Neural cell (in vitro differentiated cells): Measurements from ENCODE around the gene PGBD5. TPM values are rescaled to one million over a fixed set of nuclear protein-coding genes. Genes with fewer than 3 reads are reported as not detected.

Experiments
- H2AFZ ChIP-seq: fragments of 200-600, 300-800 bp; sonication (generic), shearing (Covaris generic); 2 replicates; pipeline ENCODE4 v1.6.0; 2014; ENCODE audit warnings: low read depth, mild to moderate bottlenecking, antibody characterized with exemption, low read length, moderate library complexity
- H3F3A ChIP-seq: fragments of 200-600 bp; shearing (Covaris generic); 2 replicates; pipeline ENCODE4 v1.6.1; 2016; ENCODE audit warnings: mild to moderate bottlenecking, moderate library complexity, mixed read lengths, antibody characterized with exemption, low read length; ENCODE audit not compliant: insufficient read depth, poor library complexity, severe bottlenecking
- H3K27ac ChIP-seq: fragments of 200-600, 300-800 bp; sonication (generic), shearing (Covaris generic); 2 replicates; pipeline ENCODE4 v1.5.1; 2014; ENCODE audit warnings: mild to moderate bottlenecking, low read length, moderate library complexity
- H3K27me3 ChIP-seq: fragments of 300-800, 200-600 bp; sonication (generic), shearing (Covaris generic); 2 replicates; pipeline ENCODE4 v1.6.0; 2014; ENCODE audit warnings: mild to moderate bottlenecking, low read depth, low read length, moderate library complexity; ENCODE audit not compliant: insufficient read depth
- H3K36me3 ChIP-seq: fragments of 300-800, 200-600 bp; sonication (generic), shearing (Covaris generic); 2 replicates; pipeline ENCODE4 v1.5.1; 2014; ENCODE audit warnings: mild to moderate bottlenecking, antibody characterized with exemption, low read length, moderate library complexity; ENCODE audit not compliant: insufficient read depth
- H3K4me2 ChIP-seq: fragments of 300-800, 200-600 bp; sonication (generic), shearing (Covaris generic); 2 replicates; pipeline ENCODE4 v1.6.0; 2014; ENCODE audit warnings: mild to moderate bottlenecking, low read length
- H3K4me3 ChIP-seq: fragments of 300-800, 200-600 bp; sonication (generic), shearing (Covaris generic); 2 replicates; pipeline ENCODE4 v1.5.1; 2014; ENCODE audit warnings: mild to moderate bottlenecking, low read length, moderate library complexity
- H3K79me2 ChIP-seq: fragments of 200-600 bp; shearing (Covaris generic); replicated peaks from 2 replicates; pipeline ENCODE4 v1.6.0; 2014; ENCODE audit warnings: mild to moderate bottlenecking, low read length, moderate library complexity; ENCODE audit not compliant: insufficient read depth
- H3K9ac ChIP-seq: fragments of 300-800, 200-600 bp; sonication (generic), shearing (Covaris generic); 2 replicates; pipeline ENCODE4 v1.6.1; 2016; ENCODE audit warnings: mild to moderate bottlenecking, low read length, mixed read lengths
- H3K9me2 ChIP-seq: fragments of 200-600 bp; shearing (Covaris generic); 2 replicates; pipeline ENCODE4 v1.6.1; 2016; ENCODE audit warnings: mild to moderate bottlenecking, low read length, mixed read lengths; ENCODE audit not compliant: insufficient read depth
- H3K9me3 ChIP-seq: fragments of 200-600, 300-800 bp; sonication (generic), shearing (Covaris generic); 2 replicates; pipeline ENCODE4 v1.6.1; 2016; ENCODE audit warnings: mild to moderate bottlenecking, mixed run types, low read length, moderate library complexity, mixed read lengths
- H4K20me1 ChIP-seq: fragments of 200-600 bp; shearing (Covaris generic); 2 replicates; pipeline ENCODE4 v1.6.1; 2016; ENCODE audit warnings: mild to moderate bottlenecking, mixed run types; ENCODE audit not compliant: insufficient read depth
- EP300 ChIP-seq: fragments of 450-650 bp; conservative IDR thresholded peaks from 2 replicates; pipeline ENCODE4 v1.6.1; 2014; ENCODE audit warnings: antibody characterized with exemption, mild to moderate bottlenecking, moderate library complexity; ENCODE audit not compliant: poor library complexity, severe bottlenecking
- EZH2 ChIP-seq: fragments of 200-600, 300-800 bp; shearing (Covaris generic), sonication (generic); IDR thresholded peaks from 2 replicates; pipeline ENCODE4 v1.6.1; 2014; ENCODE audit warnings: antibody characterized with exemption, low read length, borderline replicate concordance, mild to moderate bottlenecking; ENCODE audit not compliant: insufficient read depth, poor library complexity, severe bottlenecking
- MXI1 ChIP-seq: fragments of 450-650 bp; conservative IDR thresholded peaks from 2 replicates; pipeline ENCODE4 v1.6.1; 2014; ENCODE audit warnings: antibody characterized with exemption, mild to moderate bottlenecking; ENCODE audit not compliant: poor library complexity, severe bottlenecking
- POLR2AphosphoS5 ChIP-seq: IDR thresholded peaks from 2 replicates; pipeline ENCODE4 v1.6.1; 2012
- RAD21 ChIP-seq: fragments of 450-650 bp; conservative IDR thresholded peaks from 2 replicates; pipeline ENCODE4 v1.6.1; 2014; ENCODE audit warnings: antibody characterized with exemption, mild to moderate bottlenecking, moderate library complexity
- SMC3 ChIP-seq: fragments of 450-650 bp; conservative IDR thresholded peaks from 2 replicates; pipeline ENCODE4 v1.6.1; 2014; ENCODE audit warnings: antibody characterized with exemption, mild to moderate bottlenecking, moderate library complexity; ENCODE audit not compliant: poor library complexity
- TAF1 ChIP-seq: IDR thresholded peaks from 2 replicates; pipeline ENCODE4 v1.6.1; 2012; ENCODE audit warnings: low read depth
- polyA plus RNA-seq: library from polyadenylated mRNA; depleted of rRNA; stranded (reverse); fragments of >200 nt; gene quantifications from 2 replicates; pipeline ENCODE4 v1.2.3, GENCODE V29; 2014
- TF ChIP-seq, protein P1 (sequence below): fragments of 450-650 bp; IDR thresholded peaks from 2 replicates; pipeline ENCODE4 v1.5.1; 2014; ENCODE audit warnings: antibody characterized with exemption, mild to moderate bottlenecking, moderate library complexity; ENCODE audit not compliant: poor library complexity, severe bottlenecking
- TF ChIP-seq, protein P2 (sequence below): IDR thresholded peaks from 2 replicates; pipeline ENCODE4 v1.6.1; 2012; ENCODE audit warnings: borderline replicate concordance

The PGBD5 gene
- polyA plus RNA-seq, 1 donor from 2014 or later = 16.3 TPM

DNA sequence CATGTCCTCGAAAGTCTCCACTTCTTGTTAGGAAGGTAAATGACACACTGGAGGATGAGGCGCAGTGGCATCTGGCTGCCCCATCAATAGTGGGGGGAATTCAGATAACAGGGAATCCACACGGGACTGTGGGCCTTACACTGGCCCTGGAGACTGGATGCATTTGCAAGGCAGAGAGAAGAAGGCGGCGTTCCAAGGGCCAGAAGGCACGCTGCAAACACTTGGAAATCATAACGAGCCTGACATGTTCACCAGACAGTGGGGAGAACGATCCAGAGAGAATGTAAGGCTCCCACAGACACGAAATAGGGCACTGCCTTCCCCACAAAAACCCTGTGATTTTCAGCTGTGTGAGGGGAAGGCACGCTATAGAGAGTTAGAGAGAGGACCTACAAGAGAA, 70.5 kb downstream of the PGBD5 start (continued):
- TF ChIP-seq, protein P1, sequence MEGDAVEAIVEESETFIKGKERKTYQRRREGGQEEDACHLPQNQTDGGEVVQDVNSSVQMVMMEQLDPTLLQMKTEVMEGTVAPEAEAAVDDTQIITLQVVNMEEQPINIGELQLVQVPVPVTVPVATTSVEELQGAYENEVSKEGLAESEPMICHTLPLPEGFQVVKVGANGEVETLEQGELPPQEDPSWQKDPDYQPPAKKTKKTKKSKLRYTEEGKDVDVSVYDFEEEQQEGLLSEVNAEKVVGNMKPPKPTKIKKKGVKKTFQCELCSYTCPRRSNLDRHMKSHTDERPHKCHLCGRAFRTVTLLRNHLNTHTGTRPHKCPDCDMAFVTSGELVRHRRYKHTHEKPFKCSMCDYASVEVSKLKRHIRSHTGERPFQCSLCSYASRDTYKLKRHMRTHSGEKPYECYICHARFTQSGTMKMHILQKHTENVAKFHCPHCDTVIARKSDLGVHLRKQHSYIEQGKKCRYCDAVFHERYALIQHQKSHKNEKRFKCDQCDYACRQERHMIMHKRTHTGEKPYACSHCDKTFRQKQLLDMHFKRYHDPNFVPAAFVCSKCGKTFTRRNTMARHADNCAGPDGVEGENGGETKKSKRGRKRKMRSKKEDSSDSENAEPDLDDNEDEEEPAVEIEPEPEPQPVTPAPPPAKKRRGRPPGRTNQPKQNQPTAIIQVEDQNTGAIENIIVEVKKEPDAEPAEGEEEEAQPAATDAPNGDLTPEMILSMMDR = no peak

DNA sequence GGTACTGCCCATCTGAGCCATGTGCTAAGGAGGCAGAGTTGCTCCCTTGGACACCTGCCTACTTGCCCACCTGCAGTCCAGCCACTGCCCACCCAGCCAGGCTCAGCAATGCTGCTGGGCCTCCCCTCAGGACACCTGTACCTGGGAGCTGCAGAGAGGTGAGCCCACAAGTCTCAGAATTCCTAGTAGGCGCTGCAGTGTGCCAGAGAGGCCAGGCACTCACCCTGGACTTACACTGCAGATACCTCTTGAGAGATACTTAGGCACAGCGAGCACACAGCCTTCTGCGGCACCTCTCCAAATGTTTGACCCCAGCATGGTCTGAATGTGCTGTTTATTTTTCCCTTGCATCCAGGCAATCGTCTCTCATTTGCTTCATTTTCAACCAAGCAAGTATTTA, 71.0 kb downstream of the PGBD5 start:
- H3K36me3 ChIP-seq = no peaks in the 10 kb centered on the region
- no peak overlapping the region for H3K27ac ChIP-seq
- no peak overlapping the region for H3K9ac ChIP-seq

DNA sequence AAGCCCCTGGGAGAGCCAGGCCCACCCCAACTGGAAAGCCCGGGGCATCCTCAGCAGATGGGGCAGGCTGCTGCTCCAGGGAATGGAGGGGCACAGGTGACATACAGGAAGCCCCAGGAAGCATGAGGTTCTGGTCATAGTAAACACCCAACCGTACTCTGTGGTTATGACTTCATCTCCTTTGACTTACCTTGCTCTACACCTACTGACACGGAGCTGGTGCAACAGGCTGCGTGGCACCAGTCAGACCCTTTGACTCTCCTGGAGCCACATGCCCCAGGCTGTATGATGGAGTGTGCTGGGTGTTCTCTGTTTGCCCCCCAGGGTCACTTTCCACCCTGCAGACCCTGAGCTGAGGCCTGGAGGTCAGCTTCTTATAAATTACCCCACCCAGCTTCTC, 72.1 kb downstream of the PGBD5 start:
- no peak overlapping the region for H3K27ac ChIP-seq
- TF ChIP-seq RAD21 (no peak), EZH2 (no peak), POLR2AphosphoS5 (no peak), SMC3 (no peak), EP300 (no peak), TAF1 (no peak), MXI1 (no peak)
- TF ChIP-seq, protein P1 = no peak

More for the DNA sequence above, 71.0 kb downstream of the PGBD5 start:
- Histone ChIP-seq H4K20me1 (no peaks in the 10 kb centered on the region), H3F3A (no peaks in the 10 kb centered on the region), H3K79me2 (no peaks in the 10 kb centered on the region), H3K27me3 (no peaks in the 10 kb centered on the region), H2AFZ (no peak overlapping the region), H3K9me2 (no peaks in the 10 kb centered on the region), H3K4me2 (no peak overlapping the region), H3K4me3 (no peak overlapping the region), H3K9me3 (no peaks in the 10 kb centered on the region)
- TF ChIP-seq POLR2AphosphoS5 = no peak
- TF ChIP-seq, protein P1 = no peak
- no peak for TF ChIP-seq EP300
- TF ChIP-seq MXI1 = no peak
- TF ChIP-seq EZH2 = no peak
- TF ChIP-seq RAD21 = no peak
- TF ChIP-seq, protein P2, sequence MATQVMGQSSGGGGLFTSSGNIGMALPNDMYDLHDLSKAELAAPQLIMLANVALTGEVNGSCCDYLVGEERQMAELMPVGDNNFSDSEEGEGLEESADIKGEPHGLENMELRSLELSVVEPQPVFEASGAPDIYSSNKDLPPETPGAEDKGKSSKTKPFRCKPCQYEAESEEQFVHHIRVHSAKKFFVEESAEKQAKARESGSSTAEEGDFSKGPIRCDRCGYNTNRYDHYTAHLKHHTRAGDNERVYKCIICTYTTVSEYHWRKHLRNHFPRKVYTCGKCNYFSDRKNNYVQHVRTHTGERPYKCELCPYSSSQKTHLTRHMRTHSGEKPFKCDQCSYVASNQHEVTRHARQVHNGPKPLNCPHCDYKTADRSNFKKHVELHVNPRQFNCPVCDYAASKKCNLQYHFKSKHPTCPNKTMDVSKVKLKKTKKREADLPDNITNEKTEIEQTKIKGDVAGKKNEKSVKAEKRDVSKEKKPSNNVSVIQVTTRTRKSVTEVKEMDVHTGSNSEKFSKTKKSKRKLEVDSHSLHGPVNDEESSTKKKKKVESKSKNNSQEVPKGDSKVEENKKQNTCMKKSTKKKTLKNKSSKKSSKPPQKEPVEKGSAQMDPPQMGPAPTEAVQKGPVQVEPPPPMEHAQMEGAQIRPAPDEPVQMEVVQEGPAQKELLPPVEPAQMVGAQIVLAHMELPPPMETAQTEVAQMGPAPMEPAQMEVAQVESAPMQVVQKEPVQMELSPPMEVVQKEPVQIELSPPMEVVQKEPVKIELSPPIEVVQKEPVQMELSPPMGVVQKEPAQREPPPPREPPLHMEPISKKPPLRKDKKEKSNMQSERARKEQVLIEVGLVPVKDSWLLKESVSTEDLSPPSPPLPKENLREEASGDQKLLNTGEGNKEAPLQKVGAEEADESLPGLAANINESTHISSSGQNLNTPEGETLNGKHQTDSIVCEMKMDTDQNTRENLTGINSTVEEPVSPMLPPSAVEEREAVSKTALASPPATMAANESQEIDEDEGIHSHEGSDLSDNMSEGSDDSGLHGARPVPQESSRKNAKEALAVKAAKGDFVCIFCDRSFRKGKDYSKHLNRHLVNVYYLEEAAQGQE = no peak
- TF ChIP-seq TAF1 = no peak

More for the DNA sequence above, 72.1 kb downstream of the PGBD5 start:
- no peaks in the 10 kb centered on the region for H3K9me2 ChIP-seq
- H3K9ac ChIP-seq = no peak overlapping the region
- no peaks in the 10 kb centered on the region for H3K9me3 ChIP-seq
- H3K4me3 ChIP-seq = no peak overlapping the region
- H3K79me2 ChIP-seq = no peaks in the 10 kb centered on the region
- no peak overlapping the region for H3K4me2 ChIP-seq
- no peaks in the 10 kb centered on the region for H3F3A ChIP-seq
- no peaks in the 10 kb centered on the region for H3K27me3 ChIP-seq
- H4K20me1 ChIP-seq = no peaks in the 10 kb centered on the region
- no peak overlapping the region for H2AFZ ChIP-seq
- H3K36me3 ChIP-seq = no peaks in the 10 kb centered on the region
